ENCODE results near the gene DUS3L.

DUS3L gene

DNA sequence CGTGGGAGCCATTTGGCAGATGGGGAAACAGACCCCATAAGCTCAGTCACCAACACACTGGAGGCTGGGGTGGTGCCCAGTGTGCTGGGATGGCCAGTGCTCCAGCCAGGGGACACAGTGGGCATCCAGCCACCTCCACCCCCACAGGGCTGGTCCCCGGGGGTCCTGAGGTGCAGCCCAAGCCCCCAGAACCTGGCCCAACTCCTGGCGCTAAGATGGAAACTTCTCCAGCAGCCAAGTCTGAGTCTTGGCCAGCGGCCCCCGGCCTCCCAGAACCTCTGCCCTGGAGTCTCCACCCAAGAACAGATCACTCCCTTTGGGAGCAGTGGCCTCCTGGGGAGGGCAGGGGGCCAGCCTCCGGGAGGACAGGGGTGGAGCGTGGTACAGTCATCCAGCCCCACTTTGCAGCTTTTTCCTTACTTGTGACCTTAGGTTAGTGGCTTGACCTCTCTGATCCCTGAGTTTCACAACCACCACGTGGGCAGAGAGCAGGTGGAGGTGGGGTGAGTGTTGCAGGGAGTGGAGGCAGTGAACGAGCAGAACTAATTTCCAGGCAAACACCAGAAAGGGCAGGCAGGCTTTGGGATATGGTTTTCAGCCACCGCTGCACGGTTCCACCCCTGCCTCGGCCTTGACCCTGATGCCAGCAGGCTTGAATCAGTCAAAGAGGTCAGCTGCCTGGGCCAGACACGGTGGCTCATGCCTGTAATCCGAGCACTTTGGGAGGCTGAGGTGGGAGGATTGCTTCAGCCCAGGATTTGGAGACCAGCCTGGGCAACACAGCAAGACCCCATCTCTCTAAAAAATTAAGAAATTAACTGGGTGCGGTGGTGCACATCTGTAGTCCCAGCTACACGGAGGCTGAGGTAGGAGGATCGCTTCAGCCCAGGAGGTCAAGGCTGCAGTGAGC is 9.7 kb upstream of the DUS3L start:
- DNase-seq (ENCODE audit: low spot score): no peak
- no peaks in the 10 kb centered on the region for H3K4me1 ChIP-seq (ENCODE audit: insufficient read depth, poor library complexity, severe bottlenecking)
- H3K4me3 ChIP-seq (ENCODE audit: severe bottlenecking): no peak overlapping the region
- ATAC-seq (ENCODE audit: low read depth): no peak
- no peak overlapping the region for H3K27ac ChIP-seq (ENCODE audit: poor library complexity, severe bottlenecking)
- no peaks in the 10 kb centered on the region for H3K9me3 ChIP-seq (ENCODE audit: severe bottlenecking)
- TF ChIP-seq, protein P1, sequence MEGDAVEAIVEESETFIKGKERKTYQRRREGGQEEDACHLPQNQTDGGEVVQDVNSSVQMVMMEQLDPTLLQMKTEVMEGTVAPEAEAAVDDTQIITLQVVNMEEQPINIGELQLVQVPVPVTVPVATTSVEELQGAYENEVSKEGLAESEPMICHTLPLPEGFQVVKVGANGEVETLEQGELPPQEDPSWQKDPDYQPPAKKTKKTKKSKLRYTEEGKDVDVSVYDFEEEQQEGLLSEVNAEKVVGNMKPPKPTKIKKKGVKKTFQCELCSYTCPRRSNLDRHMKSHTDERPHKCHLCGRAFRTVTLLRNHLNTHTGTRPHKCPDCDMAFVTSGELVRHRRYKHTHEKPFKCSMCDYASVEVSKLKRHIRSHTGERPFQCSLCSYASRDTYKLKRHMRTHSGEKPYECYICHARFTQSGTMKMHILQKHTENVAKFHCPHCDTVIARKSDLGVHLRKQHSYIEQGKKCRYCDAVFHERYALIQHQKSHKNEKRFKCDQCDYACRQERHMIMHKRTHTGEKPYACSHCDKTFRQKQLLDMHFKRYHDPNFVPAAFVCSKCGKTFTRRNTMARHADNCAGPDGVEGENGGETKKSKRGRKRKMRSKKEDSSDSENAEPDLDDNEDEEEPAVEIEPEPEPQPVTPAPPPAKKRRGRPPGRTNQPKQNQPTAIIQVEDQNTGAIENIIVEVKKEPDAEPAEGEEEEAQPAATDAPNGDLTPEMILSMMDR (IDR thresholded peaks at IDR 0.05; ENCODE audit: poor library complexity, severe bottlenecking): no peak
- H3K36me3 ChIP-seq (ENCODE audit: low read depth): no peaks in the 10 kb centered on the region
- peaks cover 9% of the 10 kb centered on the region for H3K27me3 ChIP-seq (ENCODE audit: insufficient read depth, poor library complexity, severe bottlenecking)

- H3K4me3 ChIP-seq (ENCODE audit: severe bottlenecking): no peak overlapping the region
- no peak for DNase-seq (ENCODE audit: low spot score)
- H3K9me3 ChIP-seq (ENCODE audit: severe bottlenecking): no peaks in the 10 kb centered on the region
- H3K36me3 ChIP-seq (ENCODE audit: low read depth): no peaks in the 10 kb centered on the region
- no peaks in the 10 kb centered on the region for H3K4me1 ChIP-seq (ENCODE audit: insufficient read depth, poor library complexity, severe bottlenecking)
- TF ChIP-seq, protein P1 (IDR thresholded peaks at IDR 0.05; ENCODE audit: poor library complexity, severe bottlenecking): no peak
- ATAC-seq (ENCODE audit: low read depth): no peak
- no peak overlapping the region for H3K27ac ChIP-seq (ENCODE audit: poor library complexity, severe bottlenecking)
- H3K27me3 ChIP-seq (ENCODE audit: insufficient read depth, poor library complexity, severe bottlenecking): peaks cover 3% of the 10 kb centered on the region
Observed at GRCh38 chr19:5799247-5800241, 8.6 kb upstream of the DUS3L start.

DNA sequence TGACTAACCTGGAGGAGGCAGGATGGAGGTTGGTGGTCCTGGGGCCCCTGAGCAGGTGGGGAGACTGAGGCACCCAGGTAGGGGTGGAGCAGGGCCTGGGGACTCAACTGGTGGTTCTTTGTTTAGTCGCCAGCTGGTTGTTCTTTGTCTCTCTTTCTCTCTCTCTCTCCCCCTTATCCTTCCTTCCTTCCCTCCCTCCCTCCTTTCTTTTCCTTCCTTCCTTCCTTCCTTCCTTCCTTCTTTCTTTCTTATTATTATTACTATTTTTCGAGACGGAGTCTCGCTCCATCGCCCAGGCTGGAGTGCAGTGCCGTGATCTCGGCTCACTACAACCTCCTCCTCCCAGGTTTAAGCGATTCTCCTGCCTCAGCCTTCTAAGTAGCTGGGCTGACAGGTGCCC is 7.3 kb upstream of the DUS3L start:
- ATAC-seq (ENCODE audit: low read depth) (no peak), DNase-seq (ENCODE audit: low spot score) (no peak)
- TF ChIP-seq, protein P1 (IDR thresholded peaks at IDR 0.05; ENCODE audit: poor library complexity, severe bottlenecking): no peak
- Histone ChIP-seq H3K36me3 (ENCODE audit: low read depth) (no peaks in the 10 kb centered on the region), H3K27me3 (ENCODE audit: insufficient read depth, poor library complexity, severe bottlenecking) (no peaks in the 10 kb centered on the region), H3K4me3 (ENCODE audit: severe bottlenecking) (no peak overlapping the region), H3K9me3 (ENCODE audit: severe bottlenecking) (no peaks in the 10 kb centered on the region), H3K4me1 (ENCODE audit: insufficient read depth, poor library complexity, severe bottlenecking) (peaks cover 3% of the 10 kb centered on the region), H3K27ac (ENCODE audit: poor library complexity, severe bottlenecking) (no peak overlapping the region)

DNA sequence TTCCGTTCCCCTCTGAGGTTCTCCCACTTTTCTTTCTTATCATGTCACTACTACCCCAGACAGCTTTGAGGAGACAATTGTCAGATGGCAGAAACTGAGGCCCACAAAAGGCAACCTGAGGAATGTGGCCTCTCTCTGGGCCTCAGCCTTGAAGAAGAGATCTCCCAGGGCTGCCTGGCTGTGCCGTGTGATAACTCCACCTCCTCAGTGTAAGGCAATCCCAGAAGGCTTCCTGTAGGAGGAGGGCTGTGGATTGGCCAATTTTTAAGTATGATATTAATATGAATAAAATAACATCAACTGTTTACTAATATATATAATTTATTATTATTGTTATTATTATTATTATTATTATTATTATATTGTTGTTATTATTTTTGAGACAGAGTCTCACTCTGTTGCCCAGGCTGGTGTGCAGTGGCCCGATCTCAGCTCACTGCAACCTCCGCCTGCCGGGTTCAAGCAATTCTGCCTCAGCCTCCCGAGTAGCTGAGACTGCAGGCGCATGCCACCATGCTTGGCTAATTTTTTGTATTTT is 4.5 kb upstream of the DUS3L start:
- no peaks in the 10 kb centered on the region for H3K27me3 ChIP-seq (ENCODE audit: insufficient read depth, poor library complexity, severe bottlenecking)
- no peaks in the 10 kb centered on the region for H3K9me3 ChIP-seq (ENCODE audit: severe bottlenecking)
- H3K4me3 ChIP-seq (ENCODE audit: severe bottlenecking): no peak overlapping the region
- TF ChIP-seq, protein P1 (IDR thresholded peaks at IDR 0.05; ENCODE audit: poor library complexity, severe bottlenecking): no peak
- no peak for ATAC-seq (ENCODE audit: low read depth)
- no peak overlapping the region for H3K27ac ChIP-seq (ENCODE audit: poor library complexity, severe bottlenecking)
- H3K4me1 ChIP-seq (ENCODE audit: insufficient read depth, poor library complexity, severe bottlenecking): peaks cover 3% of the 10 kb centered on the region
- H3K36me3 ChIP-seq (ENCODE audit: low read depth): no peaks in the 10 kb centered on the region
- DNase-seq (ENCODE audit: low spot score): no peak

Measured in RWPE2 (cell line).